K562 (cell line): ENCODE results near the gene CD164. TPM values are rescaled to one million over a fixed set of nuclear protein-coding genes. Genes with fewer than 3 reads are reported as not detected.

ENCODE experiments used
- ATAC-seq: fragments of 200-7000 bp; cut with Tn5 transposase; 3 replicates; pipeline ENCODE4 v1.9.1; 2020; ENCODE audit warnings: moderate library complexity
- BruUV-seq: library from RNA; stranded (reverse); fragments of 400-500 nt; replicated peaks from 2 replicates; lab custom pipeline; 2021; lab: Mats Ljungman, UMichigan
- CTCF ChIA-PET: fragments of 300-600 bp; formaldehyde crosslinking; extraction: SDS; loops from one replicate; lab custom pipeline; 2021; ENCODE audit warnings: low intra/inter-chr PET ratio; lab: Yijun Ruan, JAX
- POLR2A ChIA-PET: fragments of 300-600, 350-650 bp; sonication (Branson Sonifier 250); formaldehyde crosslinking; extraction: SDS; loops from one replicate; lab custom pipeline; 2021; ENCODE audit warnings: antibody characterized with exemption, inconsistent platforms; lab: Yijun Ruan, JAX
- DNase-seq, 4 experiments: peaks; one replicate each; pipeline versions ENCODE4 v3.0.0 to v3.0.0-alpha.2; 2011 to 2018; ENCODE audit warnings: low spot score in 3 of 4, mixed read lengths in 3 of 4; ENCODE audit errors: extremely low read depth in 1 of 4
- FAIRE-seq: peaks from 2 replicates; lab custom pipeline; 2011; peaks lifted over from hg19 to GRCh38; lab: Jason Lieb, UNC
- H2AFZ ChIP-seq: 2 replicates; pipeline ENCODE4 v1.6.0; 2011; ENCODE audit warnings: low read depth, low read length, control low read depth, inconsistent platforms
- H3K27ac ChIP-seq: fragments of 200-600 bp; 3 replicates; pipeline ENCODE4 v1.8.0; 2011; ENCODE audit warnings: low read depth, mild to moderate bottlenecking, control low read depth, inconsistent platforms, low read length, moderate library complexity, mixed read lengths; ENCODE audit errors: extremely low read depth
- H3K27me3 ChIP-seq, 2 experiments: fragments of 300-600 bp in 1 of 2; 2 replicates in 1 of 2; 3 replicates in 1 of 2; pipeline versions ENCODE4 v1.6.0 to v1.8.0; 2011; ENCODE audit warnings: inconsistent platforms in 2 of 2, low read length in 2 of 2, mild to moderate bottlenecking in 1 of 2, mixed read lengths in 1 of 2, moderate library complexity in 1 of 2; ENCODE audit not compliant: control insufficient read depth in 2 of 2, insufficient read depth in 2 of 2
- H3K36me3 ChIP-seq: fragments of 300-600 bp; 3 replicates; pipeline ENCODE4 v1.8.0; 2011; ENCODE audit warnings: mild to moderate bottlenecking, low read length, inconsistent platforms; ENCODE audit not compliant: control insufficient read depth, insufficient read depth
- H3K4me1 ChIP-seq, 2 experiments: fragments of 200-600 bp in 1 of 2; replicated peaks in 1 of 2; 2 replicates in 1 of 2; 3 replicates in 1 of 2; pipeline versions ENCODE4 v1.5.1 to v1.8.0; 2011; ENCODE audit warnings: inconsistent platforms in 2 of 2, low read length in 2 of 2, mild to moderate bottlenecking in 1 of 2, mixed read lengths in 1 of 2, moderate library complexity in 1 of 2; ENCODE audit not compliant: control insufficient read depth in 2 of 2, insufficient read depth in 2 of 2
- H3K4me2 ChIP-seq: 2 replicates; pipeline ENCODE4 v1.6.1; 2011; ENCODE audit warnings: low read length, control low read depth, inconsistent platforms, mixed read lengths; ENCODE audit not compliant: insufficient read depth
- H3K4me3 ChIP-seq: fragments of 200-600 bp; sonication (generic), shearing (Covaris generic); 2 replicates; pipeline ENCODE4 v1.5.1; 2016; ENCODE audit warnings: control low read depth, inconsistent platforms
- H3K79me2 ChIP-seq: fragments of 200-600 bp; 3 replicates; pipeline ENCODE4 v1.8.0; 2011; ENCODE audit warnings: low read length, inconsistent platforms; ENCODE audit not compliant: control insufficient read depth, insufficient read depth
- H3K9ac ChIP-seq, 2 experiments: 2 replicates each; pipeline versions ENCODE4 v1.6.0 to v1.6.1; 2011; ENCODE audit warnings: low read depth in 2 of 2, low read length in 2 of 2, control low read depth in 1 of 2, inconsistent platforms in 1 of 2, mild to moderate bottlenecking in 1 of 2, mixed read lengths in 1 of 2; ENCODE audit not compliant: insufficient read depth in 1 of 2
- H3K9me1 ChIP-seq: one replicate; pipeline ENCODE4 v1.6.0; 2011; ENCODE audit warnings: inconsistent platforms, mild to moderate bottlenecking, low read length, moderate library complexity; ENCODE audit not compliant: control insufficient read depth, insufficient read depth
- H3K9me3 ChIP-seq: replicated peaks from 2 replicates; pipeline ENCODE4 v1.5.1; 2011; ENCODE audit warnings: low read depth, low read length, inconsistent platforms; ENCODE audit not compliant: control insufficient read depth, insufficient read depth
- H4K20me1 ChIP-seq: replicated peaks from 2 replicates; pipeline ENCODE4 v1.6.1; 2011; ENCODE audit warnings: low read length, inconsistent platforms, mixed read lengths; ENCODE audit not compliant: control insufficient read depth, insufficient read depth
- ESRRA ChIP-seq: fragments of 450-650 bp; IDR thresholded peaks from 2 replicates; pipeline ENCODE4 v1.6.1; 2014; ENCODE audit warnings: low read depth, mild to moderate bottlenecking, moderate library complexity, borderline replicate concordance
- GTF2E2 ChIP-seq: fragments of 200-800 bp; sonication (Bioruptor generic); IDR thresholded peaks from 2 replicates; pipeline ENCODE4 v1.6.1; 2016; ENCODE audit warnings: missing genetic modification characterization, missing compliant biosample characterization
- MYC ChIP-seq, 2 experiments: fragments of 250-450 bp in 1 of 2; sonication (Bioruptor Pico) in 1 of 2; IDR thresholded peaks; 2 replicates each; pipeline versions ENCODE4 v1.5.1 to v1.6.1; 2012 to 2021; ENCODE audit warnings: low read depth in 2 of 2, borderline replicate concordance in 1 of 2, improper control_type of control experiment in 1 of 2, low read length in 1 of 2, mild to moderate bottlenecking in 1 of 2, moderate library complexity in 1 of 2
- ZKSCAN3 ChIP-seq: fragments of 250-450 bp; sonication (Bioruptor Pico); IDR thresholded peaks from 2 replicates; pipeline ENCODE4 v1.4.0; 2020
- ZNF609 ChIP-seq: sonication (generic); formaldehyde crosslinking; IDR thresholded peaks from 2 replicates; pipeline ENCODE4 v1.8.1; 2023; ENCODE audit warnings: missing genetic modification reagents, mild to moderate bottlenecking, borderline replicate concordance
- WGBS: fragments of 100-300 bp; shearing (Covaris generic); methylation state at CpG from one replicate; pipeline ENCODE4 v1.1.6; 2016; ENCODE audit warnings: low coverage, mixed read lengths; ENCODE audit not compliant: insufficient coverage; ENCODE audit errors: missing lambda C conversion rate; 5-methylcytosine and 5-hydroxymethylcytosine counted together
- in situ Hi-C: fragments of 300-500 bp; cut with MboI; formaldehyde crosslinking; loops from 4 replicates; pipeline ENCODE4 v1.15.0; 2018; ENCODE audit warnings: inconsistent platforms, mixed read lengths
- intact Hi-C: fragments of 100-400 bp; cut with micrococcal nuclease; formaldehyde crosslinking; loops from 2 replicates; pipeline ENCODE4 v1.14.2; 2022
- polyA plus RNA-seq, 8 experiments: library from polyadenylated mRNA; depleted of rRNA in 4 of 8; stranded (reverse) in 5 of 8; unstranded in 3 of 8; fragments of >200 nt; fragmentation: Nextera tagmentation in 2 of 8; fragmentation: Illumina TruSeq in 1 of 8; extraction: Ambion mirVana in 2 of 8; extraction: Trizol in 1 of 8; gene quantifications; 2 replicates each; pipeline versions ENCODE4 v1.2.1 to v1.2.3, GENCODE V29; 2011 to 2014; ENCODE audit warnings: inconsistent platforms in 1 of 8, missing spikeins in 1 of 8
- total RNA-seq, 7 experiments: library from RNA; depleted of rRNA in 6 of 7; stranded (reverse); fragments of >200 nt in 6 of 7; fragmentation: Illumina TruSeq in 2 of 7; extraction: Trizol in 2 of 7; gene quantifications; 2 replicates each; pipeline versions ENCODE4 v1.2.1 to v1.2.3, GENCODE V29; 2011 to 2021; ENCODE audit warnings: low replicate concordance in 1 of 7

CD164 gene
- total and polyA plus RNA-seq, 9 of the 15 experiments (the other 6 are each of a cell fraction or from before 2014, with no cell fraction given), result 79.5 to 317 (median 165) TPM

GRCh38 chr6:109326351-109326750 is 55.9 kb downstream of the CD164 start:
- CTCF ChIA-PET, result no interaction called here
- no peaks in the 10 kb centered on the region for H4K20me1 ChIP-seq
- H3K4me3 ChIP-seq, result no peak overlapping the region
- H3K4me2 ChIP-seq, result no peak overlapping the region
- POLR2A ChIA-PET, result interaction anchor here (0.9 to 1.5 kb wide), 3 partner anchors 11 to 35 kb away, joined by 3 read pairs; no protein-coding TSS in a partner anchor
- DNase-seq (no peak), ATAC-seq (no peak), FAIRE-seq (no peak)
- H3K27ac ChIP-seq, result no peak overlapping the region
- intact Hi-C loops (no loop called here), in situ Hi-C loops (no loop called here)
- no peaks in the 10 kb centered on the region for H3K79me2 ChIP-seq
- no peak overlapping the region for H3K9ac ChIP-seq
- no peaks in the 10 kb centered on the region for H3K9me1 ChIP-seq
- H3K4me1 ChIP-seq, result peaks cover 7 to 10% of the 10 kb centered on the region in 2 experiments; a peak in 3 of 5 replicates
- H3K27me3 ChIP-seq, result no peaks in the 10 kb centered on the region
- 60% methylated on average over 7 of the region's 7 CpGs for WGBS
- no peaks in the 10 kb centered on the region for H3K36me3 ChIP-seq
- H2AFZ ChIP-seq, result no peak overlapping the region
- no peaks in the 10 kb centered on the region for H3K9me3 ChIP-seq
- BruUV-seq, result no TSS peak
- TF ChIP-seq GTF2E2 (no peak), ZNF609 (CRISPR knock-in tag) (no peak), ZKSCAN3 (no peak), MYC (IDR thresholded peaks at IDR 0.05; ENCODE audit: low read depth, low read length) (no peak), MYC (CRISPR knock-in tag; IDR thresholded peaks at IDR 0.05; ENCODE audit: borderline replicate concordance, low read depth) (no peak), ESRRA (no peak)
